Vagina (tissue), 2 donors: Measurements from ENCODE around the gene STK10. TPM values are rescaled to one million over a fixed set of nuclear protein-coding genes. Genes with fewer than 3 reads are reported as not detected.

Experiments
- DNase-seq, 2 donors: peaks; one replicate each; pipeline ENCODE4 v3.0.0-alpha.2; 2017; ENCODE audit errors: extremely low spot score in 2 of 2
- H3K27ac ChIP-seq: fragments of 200-600 bp; sonication (generic); one replicate; pipeline ENCODE4 v1.5.1; 2019
- H3K27me3 ChIP-seq: fragments of 200-600 bp; sonication (generic); one replicate; pipeline ENCODE4 v1.5.1; 2019
- H3K36me3 ChIP-seq, 2 donors: fragments of 200-600 bp; sonication (generic); one replicate each; pipeline ENCODE4 v1.5.1; 2017 to 2019
- H3K4me1 ChIP-seq: fragments of 200-600 bp; sonication (generic); one replicate; pipeline ENCODE4 v1.5.1; 2019
- H3K4me3 ChIP-seq, 2 donors: fragments of 200-600 bp; sonication (generic); 1 replicate in 1 of 2; 2 replicates in 1 of 2; pipeline ENCODE4 v1.5.1; 2016 to 2019
- H3K9me3 ChIP-seq: fragments of 200-600 bp; sonication (generic); one replicate; pipeline ENCODE4 v1.5.1; 2019
- POLR2A ChIP-seq, 2 donors: fragments of 450-650 bp; IDR thresholded peaks; one replicate each; pipeline ENCODE4 v1.6.1; 2017; ENCODE audit warnings: antibody characterized with exemption in 2 of 2, mild to moderate bottlenecking in 2 of 2, moderate library complexity in 2 of 2
- POLR2AphosphoS5 ChIP-seq, 2 donors: sonication (generic); formaldehyde crosslinking; IDR thresholded peaks; one replicate each; pipeline ENCODE4 v1.9.0; 2017; ENCODE audit warnings: antibody characterized with exemption in 2 of 2, mild to moderate bottlenecking in 2 of 2, low read depth in 1 of 2; ENCODE audit not compliant: insufficient read depth in 1 of 2
- intact Hi-C: fragments of 100-400 bp; cut with DNase I; formaldehyde crosslinking; loops from one replicate; pipeline ENCODE4 v1.15.1; 2023
- total RNA-seq: library from RNA; depleted of rRNA; stranded (reverse); fragments of >200 nt; gene quantifications from one replicate; pipeline ENCODE4 v1.2.3, GENCODE V29; 2016
- TF ChIP-seq, protein P1 (sequence below), 3 experiments: fragments of 450-650 bp in 2 of 3; fragments of 200-600 bp in 1 of 3; sonication (generic) in 1 of 3; IDR thresholded peaks; one replicate each; pipeline ENCODE4 v1.5.1; 2017 to 2019; ENCODE audit warnings: antibody characterized with exemption in 3 of 3, mild to moderate bottlenecking in 2 of 3, moderate library complexity in 2 of 3

The STK10 gene
- total RNA-seq, 1 donor from 2014 or later, result 33.9 TPM

- H3K27ac ChIP-seq, result no peak overlapping the region
- TF ChIP-seq POLR2A (IDR thresholded peaks at IDR 0.05) (no peak), POLR2AphosphoS5 (IDR thresholded peaks at IDR 0.05; ENCODE audit: insufficient read depth in 1 of 2, low read depth in 1 of 2) (no peak)
- TF ChIP-seq, protein P1, sequence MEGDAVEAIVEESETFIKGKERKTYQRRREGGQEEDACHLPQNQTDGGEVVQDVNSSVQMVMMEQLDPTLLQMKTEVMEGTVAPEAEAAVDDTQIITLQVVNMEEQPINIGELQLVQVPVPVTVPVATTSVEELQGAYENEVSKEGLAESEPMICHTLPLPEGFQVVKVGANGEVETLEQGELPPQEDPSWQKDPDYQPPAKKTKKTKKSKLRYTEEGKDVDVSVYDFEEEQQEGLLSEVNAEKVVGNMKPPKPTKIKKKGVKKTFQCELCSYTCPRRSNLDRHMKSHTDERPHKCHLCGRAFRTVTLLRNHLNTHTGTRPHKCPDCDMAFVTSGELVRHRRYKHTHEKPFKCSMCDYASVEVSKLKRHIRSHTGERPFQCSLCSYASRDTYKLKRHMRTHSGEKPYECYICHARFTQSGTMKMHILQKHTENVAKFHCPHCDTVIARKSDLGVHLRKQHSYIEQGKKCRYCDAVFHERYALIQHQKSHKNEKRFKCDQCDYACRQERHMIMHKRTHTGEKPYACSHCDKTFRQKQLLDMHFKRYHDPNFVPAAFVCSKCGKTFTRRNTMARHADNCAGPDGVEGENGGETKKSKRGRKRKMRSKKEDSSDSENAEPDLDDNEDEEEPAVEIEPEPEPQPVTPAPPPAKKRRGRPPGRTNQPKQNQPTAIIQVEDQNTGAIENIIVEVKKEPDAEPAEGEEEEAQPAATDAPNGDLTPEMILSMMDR (IDR thresholded peaks at IDR 0.05), result no peak
- DNase-seq, result no peak
- H3K27me3 ChIP-seq, result no peaks in the 10 kb centered on the region
- no peaks in the 10 kb centered on the region for H3K4me1 ChIP-seq
- intact Hi-C loops, result loop anchor here (10.0 kb wide), 1 partner anchor 135 kb away; no protein-coding TSS in a partner anchor
- H3K9me3 ChIP-seq, result no peaks in the 10 kb centered on the region
- peaks cover 0 to 17% of the 10 kb centered on the region in 2 donors for H3K36me3 ChIP-seq
- no peak overlapping the region for H3K4me3 ChIP-seq
Observed at GRCh38 chr5:172049226-172049796, 138.7 kb downstream of the STK10 start.

DNA sequence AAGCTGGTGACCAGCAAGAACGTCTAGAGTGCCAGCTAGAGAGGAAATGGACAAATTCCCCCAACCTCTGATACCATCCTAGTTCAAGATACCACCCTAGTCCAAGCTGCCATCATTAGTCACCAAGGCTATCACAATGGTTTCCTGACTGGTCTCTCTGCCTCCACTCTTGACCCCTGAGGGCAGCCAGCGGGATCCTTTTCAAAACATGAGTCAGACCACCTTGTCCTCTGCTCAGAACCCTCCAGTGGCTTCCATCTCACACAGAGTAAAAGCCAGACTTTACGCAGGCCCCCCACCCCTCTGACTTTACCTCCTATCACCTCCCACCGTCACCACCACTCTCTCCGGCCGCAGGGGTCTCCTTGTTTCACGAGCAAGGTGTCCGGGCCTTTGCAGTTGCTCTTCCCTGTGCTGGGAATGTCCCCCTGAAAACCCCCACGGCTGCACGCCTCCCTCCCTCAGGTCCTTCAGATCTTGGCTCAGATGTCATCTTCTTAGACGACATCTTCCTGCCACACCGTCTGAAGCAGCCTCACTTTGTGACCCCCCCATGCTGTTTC is 139.4 kb downstream of the STK10 start:
- intact Hi-C loops, result loop anchor here (10.0 kb wide), 1 partner anchor 134 kb away; no protein-coding TSS in a partner anchor
- no peaks in the 10 kb centered on the region for H3K9me3 ChIP-seq
- H3K4me1 ChIP-seq, result no peaks in the 10 kb centered on the region
- DNase-seq, result no peak
- no peaks in the 10 kb centered on the region for H3K27me3 ChIP-seq
- TF ChIP-seq, protein P1 (IDR thresholded peaks at IDR 0.05), result no peak
- TF ChIP-seq POLR2AphosphoS5 (IDR thresholded peaks at IDR 0.05; ENCODE audit: insufficient read depth in 1 of 2, low read depth in 1 of 2) (no peak), POLR2A (IDR thresholded peaks at IDR 0.05) (no peak)
- peaks cover 0 to 15% of the 10 kb centered on the region in 2 donors for H3K36me3 ChIP-seq
- no peak overlapping the region for H3K4me3 ChIP-seq
- H3K27ac ChIP-seq, result no peak overlapping the region

DNA sequence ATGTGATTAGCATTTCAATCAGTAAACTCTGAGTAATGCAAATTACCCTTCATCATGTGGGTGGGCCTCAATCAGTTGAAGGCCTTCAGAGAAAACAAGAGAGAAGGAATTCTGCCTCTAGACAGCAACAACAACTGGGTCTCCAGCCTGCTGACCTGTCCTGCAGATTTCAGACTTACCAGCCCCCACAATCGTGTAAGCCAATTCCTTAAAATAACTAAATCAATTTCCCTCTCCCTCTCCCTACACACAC is 139.9 kb downstream of the STK10 start:
- no peak overlapping the region for H3K4me3 ChIP-seq
- no peaks in the 10 kb centered on the region for H3K9me3 ChIP-seq
- TF ChIP-seq, protein P1 (IDR thresholded peaks at IDR 0.05), result no peak
- TF ChIP-seq POLR2A (IDR thresholded peaks at IDR 0.05) (no peak), POLR2AphosphoS5 (IDR thresholded peaks at IDR 0.05; ENCODE audit: insufficient read depth in 1 of 2, low read depth in 1 of 2) (no peak)
- DNase-seq, result no peak
- H3K27ac ChIP-seq, result no peak overlapping the region
- intact Hi-C loops, result loop anchor here (10.0 kb wide), 1 partner anchor 133 kb away; no protein-coding TSS in a partner anchor
- no peaks in the 10 kb centered on the region for H3K4me1 ChIP-seq
- no peaks in the 10 kb centered on the region for H3K27me3 ChIP-seq
- H3K36me3 ChIP-seq, result peaks cover 0 to 15% of the 10 kb centered on the region in 2 donors

- Histone ChIP-seq H3K4me3 (no peak overlapping the region), H3K36me3 (peaks cover 0 to 7% of the 10 kb centered on the region in 2 donors), H3K27me3 (no peaks in the 10 kb centered on the region), H3K9me3 (no peaks in the 10 kb centered on the region), H3K27ac (no peak overlapping the region), H3K4me1 (no peaks in the 10 kb centered on the region)
- DNase-seq, result no peak
- intact Hi-C loops, result loop anchor here (10.0 kb wide), 1 partner anchor 132 kb away; no protein-coding TSS in a partner anchor
- no peak for TF ChIP-seq POLR2AphosphoS5 (IDR thresholded peaks at IDR 0.05; ENCODE audit: insufficient read depth in 1 of 2, low read depth in 1 of 2)
- TF ChIP-seq, protein P1 (IDR thresholded peaks at IDR 0.05), result no peak
- no peak for TF ChIP-seq POLR2A (IDR thresholded peaks at IDR 0.05)
Observed at GRCh38 chr5:172046593-172046992, 141.4 kb downstream of the STK10 start.

- Histone ChIP-seq H3K4me1 (no peaks in the 10 kb centered on the region), H3K4me3 (no peak overlapping the region), H3K9me3 (no peaks in the 10 kb centered on the region), H3K36me3 (peaks cover 0 to 7% of the 10 kb centered on the region in 2 donors), H3K27me3 (no peaks in the 10 kb centered on the region), H3K27ac (no peak overlapping the region)
- DNase-seq, result no peak
- no peak for TF ChIP-seq POLR2A (IDR thresholded peaks at IDR 0.05)
- TF ChIP-seq POLR2AphosphoS5 (IDR thresholded peaks at IDR 0.05; ENCODE audit: insufficient read depth in 1 of 2, low read depth in 1 of 2), result no peak
- TF ChIP-seq, protein P1 (IDR thresholded peaks at IDR 0.05), result no peak
- intact Hi-C loops, result loop anchor here (10.0 kb wide), 1 partner anchor 130 kb away; no protein-coding TSS in a partner anchor
Observed at GRCh38 chr5:172045315-172045632, 142.8 kb downstream of the STK10 start.
